ENCODE data around the gene DUSP2. TPM values are rescaled to one million over a fixed set of nuclear protein-coding genes. Genes with fewer than 3 reads are reported as not detected.

The DUSP2 gene
- total RNA-seq, 1 donor, result 3.3 TPM

DNA sequence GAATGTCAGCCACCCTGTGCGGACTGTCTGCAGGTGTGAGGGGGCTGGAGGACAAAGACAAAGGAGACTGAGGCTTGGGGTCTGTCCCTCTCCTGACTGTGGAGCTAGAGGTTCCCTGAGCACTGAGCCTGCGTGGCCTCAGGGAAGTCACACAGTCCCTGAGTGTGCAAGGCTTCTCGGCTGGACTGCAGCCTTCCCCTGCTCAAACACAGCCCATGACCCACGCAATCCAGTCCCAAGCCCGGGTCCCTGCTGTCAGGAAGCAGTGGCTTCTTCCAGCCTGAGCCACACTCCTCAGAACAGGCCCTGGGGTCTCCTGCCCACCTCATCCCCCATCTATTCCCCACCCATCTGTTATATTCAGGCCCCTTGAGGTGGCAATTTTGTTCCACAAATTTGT lies 9.6 kb downstream of the DUSP2 start:
- H2AFZ ChIP-seq (ENCODE audit: low read length), result no peak overlapping the region
- no peaks in the 10 kb centered on the region for H3K4me1 ChIP-seq (ENCODE audit: insufficient read depth, low read length)
- H3K27ac ChIP-seq (ENCODE audit: low read depth, low read length), result no peak overlapping the region
- DNase-seq (ENCODE audit: insufficient read length, low spot score, missing footprints), result no peak
- H3K36me3 ChIP-seq (ENCODE audit: insufficient read depth, low read length), result no peaks in the 10 kb centered on the region
- H3K9me3 ChIP-seq (ENCODE audit: low read depth, low read length), result no peaks in the 10 kb centered on the region
- no peaks in the 10 kb centered on the region for H3K79me2 ChIP-seq (ENCODE audit: insufficient read depth, low read length)
- H4K20me1 ChIP-seq (ENCODE audit: insufficient read depth, low read length), result peaks cover 2% of the 10 kb centered on the region
- TF ChIP-seq, protein P1, sequence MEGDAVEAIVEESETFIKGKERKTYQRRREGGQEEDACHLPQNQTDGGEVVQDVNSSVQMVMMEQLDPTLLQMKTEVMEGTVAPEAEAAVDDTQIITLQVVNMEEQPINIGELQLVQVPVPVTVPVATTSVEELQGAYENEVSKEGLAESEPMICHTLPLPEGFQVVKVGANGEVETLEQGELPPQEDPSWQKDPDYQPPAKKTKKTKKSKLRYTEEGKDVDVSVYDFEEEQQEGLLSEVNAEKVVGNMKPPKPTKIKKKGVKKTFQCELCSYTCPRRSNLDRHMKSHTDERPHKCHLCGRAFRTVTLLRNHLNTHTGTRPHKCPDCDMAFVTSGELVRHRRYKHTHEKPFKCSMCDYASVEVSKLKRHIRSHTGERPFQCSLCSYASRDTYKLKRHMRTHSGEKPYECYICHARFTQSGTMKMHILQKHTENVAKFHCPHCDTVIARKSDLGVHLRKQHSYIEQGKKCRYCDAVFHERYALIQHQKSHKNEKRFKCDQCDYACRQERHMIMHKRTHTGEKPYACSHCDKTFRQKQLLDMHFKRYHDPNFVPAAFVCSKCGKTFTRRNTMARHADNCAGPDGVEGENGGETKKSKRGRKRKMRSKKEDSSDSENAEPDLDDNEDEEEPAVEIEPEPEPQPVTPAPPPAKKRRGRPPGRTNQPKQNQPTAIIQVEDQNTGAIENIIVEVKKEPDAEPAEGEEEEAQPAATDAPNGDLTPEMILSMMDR (IDR thresholded peaks at IDR 0.05; ENCODE audit: extremely low read depth, low read depth, low read length), result no peak
- H3K4me2 ChIP-seq (ENCODE audit: insufficient read depth, low read length), result no peak overlapping the region
- no peak overlapping the region for H3K4me3 ChIP-seq (ENCODE audit: insufficient read depth, low read length)
- H3K27me3 ChIP-seq (ENCODE audit: insufficient read depth, low read length), result peaks cover 12% of the 10 kb centered on the region

DNA sequence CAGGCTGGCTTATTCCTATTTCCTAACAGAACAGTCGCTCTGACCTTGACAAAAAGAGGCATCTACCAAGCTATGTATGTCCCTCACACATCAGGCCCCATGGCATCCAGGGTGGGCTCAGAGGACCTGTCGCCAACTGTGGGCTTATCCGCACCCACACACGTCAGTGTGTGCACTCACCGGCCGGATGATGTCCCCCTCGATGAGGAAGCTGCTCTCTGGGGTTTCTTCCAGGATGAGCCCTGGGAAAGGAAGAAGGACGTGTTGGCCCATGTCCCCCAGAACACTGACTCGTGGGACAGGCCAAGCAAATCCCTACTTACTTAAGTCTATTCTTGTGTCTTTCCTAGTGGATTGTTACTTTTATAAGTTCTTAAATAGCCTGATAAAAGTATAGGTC lies 10.1 kb downstream of the DUSP2 start:
- Histone ChIP-seq H3K79me2 (ENCODE audit: insufficient read depth, low read length) (no peaks in the 10 kb centered on the region), H4K20me1 (ENCODE audit: insufficient read depth, low read length) (peaks cover 2% of the 10 kb centered on the region), H3K27ac (ENCODE audit: low read depth, low read length) (no peak overlapping the region), H3K4me3 (ENCODE audit: insufficient read depth, low read length) (no peak overlapping the region), H3K27me3 (ENCODE audit: insufficient read depth, low read length) (peaks cover 16% of the 10 kb centered on the region), H2AFZ (ENCODE audit: low read length) (no peak overlapping the region), H3K9me3 (ENCODE audit: low read depth, low read length) (no peaks in the 10 kb centered on the region), H3K36me3 (ENCODE audit: insufficient read depth, low read length) (no peaks in the 10 kb centered on the region), H3K4me2 (ENCODE audit: insufficient read depth, low read length) (no peak overlapping the region), H3K4me1 (ENCODE audit: insufficient read depth, low read length) (no peaks in the 10 kb centered on the region)
- no peak for DNase-seq (ENCODE audit: insufficient read length, low spot score, missing footprints)
- TF ChIP-seq, protein P1 (IDR thresholded peaks at IDR 0.05; ENCODE audit: extremely low read depth, low read depth, low read length), result no peak

DNA sequence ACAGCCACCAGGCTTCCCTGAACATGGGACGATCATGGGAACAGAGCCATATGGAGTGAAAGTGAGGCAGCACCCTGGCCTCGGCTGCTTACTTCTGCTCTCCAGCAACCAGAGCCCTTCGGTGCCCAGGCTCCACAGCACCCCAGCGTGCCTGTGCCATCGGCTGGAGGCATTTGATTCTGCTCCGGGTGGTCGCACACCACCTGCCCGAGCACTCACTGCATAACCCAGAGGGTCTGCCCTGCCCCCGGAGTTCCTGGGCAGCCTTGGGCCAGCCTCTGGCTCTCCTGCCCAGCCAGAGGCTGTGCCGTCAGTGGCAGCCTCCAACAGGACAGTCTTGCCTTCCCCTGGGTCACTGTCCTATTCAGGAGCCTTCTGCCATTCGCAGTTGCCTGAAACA lies 10.8 kb downstream of the DUSP2 start:
- DNase-seq (ENCODE audit: insufficient read length, low spot score, missing footprints), result no peak
- H2AFZ ChIP-seq (ENCODE audit: low read length), result no peak overlapping the region
- no peaks in the 10 kb centered on the region for H3K36me3 ChIP-seq (ENCODE audit: insufficient read depth, low read length)
- no peaks in the 10 kb centered on the region for H3K79me2 ChIP-seq (ENCODE audit: insufficient read depth, low read length)
- TF ChIP-seq, protein P1 (IDR thresholded peaks at IDR 0.05; ENCODE audit: extremely low read depth, low read depth, low read length), result no peak
- no peaks in the 10 kb centered on the region for H3K4me1 ChIP-seq (ENCODE audit: insufficient read depth, low read length)
- H3K9me3 ChIP-seq (ENCODE audit: low read depth, low read length), result no peaks in the 10 kb centered on the region
- no peak overlapping the region for H3K27ac ChIP-seq (ENCODE audit: low read depth, low read length)
- peaks cover 16% of the 10 kb centered on the region for H3K27me3 ChIP-seq (ENCODE audit: insufficient read depth, low read length)
- no peak overlapping the region for H3K4me2 ChIP-seq (ENCODE audit: insufficient read depth, low read length)
- no peak overlapping the region for H3K4me3 ChIP-seq (ENCODE audit: insufficient read depth, low read length)
- peaks cover 2% of the 10 kb centered on the region for H4K20me1 ChIP-seq (ENCODE audit: insufficient read depth, low read length)

DNA sequence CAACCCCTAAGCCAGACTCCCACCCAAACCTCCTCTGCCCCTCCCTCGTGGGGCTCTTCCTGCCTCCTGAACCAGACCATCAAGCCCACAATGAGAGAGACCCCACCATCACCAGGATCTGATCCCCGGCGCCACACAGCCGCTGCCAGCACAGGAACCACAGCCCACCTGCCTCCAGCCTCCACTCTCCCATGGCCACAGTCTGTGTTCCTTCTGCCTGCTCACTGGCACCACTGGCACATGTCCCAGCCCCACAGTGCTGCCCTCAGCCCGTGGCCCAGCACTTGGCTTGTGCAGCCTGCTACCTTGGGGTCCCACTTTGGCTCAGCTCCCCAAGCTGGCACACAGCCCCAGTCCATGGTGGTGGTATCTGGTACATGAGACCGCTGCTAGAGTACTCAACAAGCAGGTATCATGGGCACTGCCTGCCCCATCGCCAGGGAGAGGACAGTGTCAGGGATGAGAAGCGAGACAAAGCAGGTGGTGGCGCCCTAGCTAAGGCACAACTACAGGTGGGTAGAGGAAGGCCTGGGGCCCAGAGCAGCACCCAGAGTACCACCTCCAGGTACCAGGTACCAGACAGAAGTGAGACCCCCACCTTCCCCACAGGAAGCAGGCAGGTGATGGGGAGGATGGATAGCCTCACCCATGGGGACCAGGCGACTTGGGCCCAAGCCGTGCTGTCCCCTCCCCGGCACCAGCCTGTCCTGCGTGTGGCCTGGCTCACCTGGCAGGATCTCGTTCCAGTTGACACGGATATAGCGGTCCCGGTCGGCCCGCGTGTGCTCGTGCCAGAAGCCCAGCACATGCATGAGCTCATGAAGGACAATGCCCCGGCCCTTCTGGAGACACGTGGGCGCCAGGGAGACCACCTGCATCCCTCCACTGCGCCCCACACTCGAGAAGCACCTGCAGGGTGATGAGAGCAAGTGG lies 13.2 kb downstream of the DUSP2 start:
- Histone ChIP-seq H3K27me3 (ENCODE audit: insufficient read depth, low read length) (peaks cover 16% of the 10 kb centered on the region), H2AFZ (ENCODE audit: low read length) (no peak overlapping the region)

More for the DNA sequence above, 13.2 kb downstream of the DUSP2 start:
- Histone ChIP-seq H3K79me2 (ENCODE audit: insufficient read depth, low read length) (no peaks in the 10 kb centered on the region), H3K4me1 (ENCODE audit: insufficient read depth, low read length) (no peaks in the 10 kb centered on the region), H3K4me2 (ENCODE audit: insufficient read depth, low read length) (no peak overlapping the region), H3K27ac (ENCODE audit: low read depth, low read length) (no peak overlapping the region), H4K20me1 (ENCODE audit: insufficient read depth, low read length) (no peaks in the 10 kb centered on the region), H3K4me3 (ENCODE audit: insufficient read depth, low read length) (no peak overlapping the region), H3K9me3 (ENCODE audit: low read depth, low read length) (no peaks in the 10 kb centered on the region), H3K36me3 (ENCODE audit: insufficient read depth, low read length) (no peaks in the 10 kb centered on the region)
- DNase-seq (ENCODE audit: insufficient read length, low spot score, missing footprints), result no peak
- TF ChIP-seq, protein P1 (IDR thresholded peaks at IDR 0.05; ENCODE audit: extremely low read depth, low read depth, low read length), result no peak

Measured in osteoblast (primary cell).